Body of pancreas (tissue), 4 donors: Measurements from ENCODE around the gene WNT9B. TPM values are rescaled to one million over a fixed set of nuclear protein-coding genes. Genes with fewer than 3 reads are reported as not detected.
"Not testable (repeated sequence)": the region's sequence is repeated elsewhere in the genome, so short reads cannot be mapped to it uniquely, and the experiment has no call there.

Source experiments
- ATAC-seq: fragments of 150-250 bp; one replicate; pipeline ENCODE4 v1.9.1; 2016
- DNase-seq, 4 donors: peaks; one replicate each; pipeline ENCODE4 v3.0.0-alpha.2; 2019
- H3K27ac ChIP-seq, 4 donors: fragments of 200-600 bp; sonication (generic); 1 replicate in 3 of 4; 2 replicates in 1 of 4; pipeline versions ENCODE4 v1.5.1 to v1.6.1; 2016 to 2019; ENCODE audit warnings: mild to moderate bottlenecking in 1 of 4, mixed read lengths in 1 of 4, moderate library complexity in 1 of 4
- H3K27me3 ChIP-seq, 2 donors: fragments of 200-600 bp; sonication (generic); one replicate each; pipeline ENCODE4 v1.6.0; 2016; ENCODE audit warnings: mild to moderate bottlenecking in 1 of 2
- H3K36me3 ChIP-seq, 2 donors: fragments of 200-600 bp; sonication (generic); replicated peaks in 1 of 2; 2 replicates each; pipeline ENCODE4 v1.5.1; 2016; ENCODE audit warnings: low read depth in 2 of 2; ENCODE audit not compliant: insufficient read depth in 1 of 2
- H3K4me1 ChIP-seq: fragments of 200-600 bp; sonication (generic); one replicate; pipeline ENCODE4 v1.6.0; 2016
- H3K4me3 ChIP-seq, 2 donors: fragments of 200-600 bp; sonication (generic); 1 replicate in 1 of 2; 2 replicates in 1 of 2; pipeline ENCODE4 v1.5.1; 2016 to 2019
- H3K9me3 ChIP-seq, 3 donors: fragments of 200-600 bp; sonication (generic); 1 replicate in 2 of 3; 2 replicates in 1 of 3; pipeline ENCODE4 v1.5.1; 2016
- POLR2A ChIP-seq, 3 donors: fragments of 450-650 bp; IDR thresholded peaks; one replicate each; pipeline ENCODE4 v1.6.1; 2016; ENCODE audit warnings: antibody characterized with exemption in 3 of 3, mild to moderate bottlenecking in 2 of 3
- WGBS, 2 donors: methylation state at CpG; one replicate each; pipeline ENCODE4 v1.1.5; 2017; 5-methylcytosine and 5-hydroxymethylcytosine counted together
- intact Hi-C: fragments of 100-400 bp; cut with DNase I; formaldehyde crosslinking; loops from one replicate; pipeline ENCODE4 v1.15.1; 2023
- total RNA-seq, 2 donors: library from RNA; depleted of rRNA; stranded (reverse); fragments of >200 nt; gene quantifications; one replicate each; pipeline ENCODE4 v1.1.0, GENCODE V29; 2016
- TF ChIP-seq, protein P1 (sequence below), 7 experiments: fragments of 450-650 bp in 4 of 7; fragments of 200-600 bp in 3 of 7; sonication (generic) in 3 of 7; IDR thresholded peaks; one replicate each; pipeline ENCODE4 v1.5.1; 2016 to 2019; ENCODE audit warnings: antibody characterized with exemption in 7 of 7

The WNT9B gene
- total RNA-seq, 2 donors from 2014 or later, result not detected

GRCh38 chr17:46834846-46835245 lies 16.5 kb upstream of the WNT9B start:
- DNase-seq, result no peak
- intact Hi-C loops, result no loop called here
- TF ChIP-seq, protein P1, sequence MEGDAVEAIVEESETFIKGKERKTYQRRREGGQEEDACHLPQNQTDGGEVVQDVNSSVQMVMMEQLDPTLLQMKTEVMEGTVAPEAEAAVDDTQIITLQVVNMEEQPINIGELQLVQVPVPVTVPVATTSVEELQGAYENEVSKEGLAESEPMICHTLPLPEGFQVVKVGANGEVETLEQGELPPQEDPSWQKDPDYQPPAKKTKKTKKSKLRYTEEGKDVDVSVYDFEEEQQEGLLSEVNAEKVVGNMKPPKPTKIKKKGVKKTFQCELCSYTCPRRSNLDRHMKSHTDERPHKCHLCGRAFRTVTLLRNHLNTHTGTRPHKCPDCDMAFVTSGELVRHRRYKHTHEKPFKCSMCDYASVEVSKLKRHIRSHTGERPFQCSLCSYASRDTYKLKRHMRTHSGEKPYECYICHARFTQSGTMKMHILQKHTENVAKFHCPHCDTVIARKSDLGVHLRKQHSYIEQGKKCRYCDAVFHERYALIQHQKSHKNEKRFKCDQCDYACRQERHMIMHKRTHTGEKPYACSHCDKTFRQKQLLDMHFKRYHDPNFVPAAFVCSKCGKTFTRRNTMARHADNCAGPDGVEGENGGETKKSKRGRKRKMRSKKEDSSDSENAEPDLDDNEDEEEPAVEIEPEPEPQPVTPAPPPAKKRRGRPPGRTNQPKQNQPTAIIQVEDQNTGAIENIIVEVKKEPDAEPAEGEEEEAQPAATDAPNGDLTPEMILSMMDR (IDR thresholded peaks at IDR 0.05), result no peak
- no peak for TF ChIP-seq POLR2A (IDR thresholded peaks at IDR 0.05)
- Histone ChIP-seq H3K4me1 (no peaks in the 10 kb centered on the region), H3K27me3 (no peaks in the 10 kb centered on the region), H3K27ac (no peak overlapping the region), H3K36me3 (no peaks in the 10 kb centered on the region), H3K4me3 (no peak overlapping the region), H3K9me3 (no peaks in the 10 kb centered on the region)
- WGBS, 2 donors, result 96% methylated on average over 3 of the region's 3 CpGs
- ATAC-seq, result no peak

- 45 to 59% methylated on average over 2 of the region's 2 CpGs for WGBS, 2 donors
- TF ChIP-seq, protein P1 (IDR thresholded peaks at IDR 0.05), result no peak
- no peak for TF ChIP-seq POLR2A (IDR thresholded peaks at IDR 0.05)
- DNase-seq (no peak), ATAC-seq (no peak)
- no peak overlapping the region for H3K4me3 ChIP-seq
- peaks cover 2% of the 10 kb centered on the region for H3K4me1 ChIP-seq
- H3K36me3 ChIP-seq, result no peaks in the 10 kb centered on the region
- H3K27ac ChIP-seq, result no peak overlapping the region
- intact Hi-C loops, result no loop called here
- no peaks in the 10 kb centered on the region for H3K9me3 ChIP-seq
- peaks cover 0 to 6% of the 10 kb centered on the region in 2 donors for H3K27me3 ChIP-seq
Observed at GRCh38 chr17:46836500-46836899, 14.9 kb upstream of the WNT9B start.

DNA sequence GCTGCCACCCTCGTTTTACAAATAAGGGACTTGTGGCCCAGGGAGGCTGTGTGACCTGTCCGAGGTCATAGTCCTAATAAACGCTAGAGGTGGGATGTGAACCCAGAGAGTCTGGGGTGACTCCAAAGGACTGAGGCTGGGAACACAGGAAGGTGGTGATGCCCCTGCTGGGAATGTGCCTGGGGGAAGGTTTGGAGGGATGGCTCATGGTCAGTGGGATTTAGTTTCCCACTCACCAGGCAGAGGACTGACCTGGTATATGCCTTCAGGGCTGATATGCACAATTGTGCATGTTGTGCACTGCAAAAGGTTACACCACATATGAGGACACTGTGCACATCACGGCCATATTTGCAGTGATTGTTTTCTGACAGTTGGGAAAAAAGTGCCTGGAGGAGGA lies 13.9 kb upstream of the WNT9B start:
- Histone ChIP-seq H3K27me3 (peaks cover 0 to 7% of the 10 kb centered on the region in 2 donors), H3K27ac (no peak overlapping the region), H3K4me3 (no peak overlapping the region), H3K9me3 (no peaks in the 10 kb centered on the region), H3K4me1 (peaks cover 7% of the 10 kb centered on the region), H3K36me3 (no peaks in the 10 kb centered on the region)
- TF ChIP-seq, protein P1 (IDR thresholded peaks at IDR 0.05), result no peak
- no peak for TF ChIP-seq POLR2A (IDR thresholded peaks at IDR 0.05)
- no peak for DNase-seq
- intact Hi-C loops, result no loop called here
- ATAC-seq, result no peak
- 64 to 72% methylated on average over 3 to 4 of the region's 4 CpGs for WGBS, 2 donors

- Histone ChIP-seq H3K9me3 (peaks cover 0 to 9% (median 0%) of the 10 kb centered on the region in 3 donors), H3K4me1 (peaks cover 7% of the 10 kb centered on the region), H3K27me3 (peaks cover 0 to 7% of the 10 kb centered on the region in 2 donors), H3K27ac (no peak overlapping the region), H3K4me3 (no peak overlapping the region), H3K36me3 (no peaks in the 10 kb centered on the region)
- no peak for DNase-seq
- WGBS, 2 donors, result 76 to 77% methylated on average over 5 of the region's 5 CpGs
- ATAC-seq, result no peak
- TF ChIP-seq, protein P1 (IDR thresholded peaks at IDR 0.05), result no peak
- TF ChIP-seq POLR2A (IDR thresholded peaks at IDR 0.05), result no peak
- intact Hi-C loops, result no loop called here
Observed at GRCh38 chr17:46839211-46839610, 12.2 kb upstream of the WNT9B start.

- ATAC-seq, H3K27ac ChIP-seq, H3K4me3 ChIP-seq, H3K36me3 ChIP-seq, H3K27me3 ChIP-seq, DNase-seq, H3K9me3 ChIP-seq, intact Hi-C loops, H3K4me1 ChIP-seq: not testable (repeated sequence)
- WGBS, 2 donors, result 49 to 63% methylated on average over 3 of the region's 3 CpGs
Observed at GRCh38 chr17:46840596-46840995, 10.8 kb upstream of the WNT9B start.
